ENCODE results near the gene EPHX1.
"Not testable (repeated sequence)": the region's sequence is repeated elsewhere in the genome, so short reads cannot be mapped to it uniquely, and the experiment has no call there.

The EPHX1 gene

GRCh38 chr1:225777583-225778336 lies 32.2 kb upstream of the EPHX1 start, which contains the start of gene SRP9:
TSS of gene SRP9 (plus strand) at chr1:225777826. CDS start at chr1:225777941, 115 bp downstream.
- peak; percentile 98 for DNase-seq

DNA sequence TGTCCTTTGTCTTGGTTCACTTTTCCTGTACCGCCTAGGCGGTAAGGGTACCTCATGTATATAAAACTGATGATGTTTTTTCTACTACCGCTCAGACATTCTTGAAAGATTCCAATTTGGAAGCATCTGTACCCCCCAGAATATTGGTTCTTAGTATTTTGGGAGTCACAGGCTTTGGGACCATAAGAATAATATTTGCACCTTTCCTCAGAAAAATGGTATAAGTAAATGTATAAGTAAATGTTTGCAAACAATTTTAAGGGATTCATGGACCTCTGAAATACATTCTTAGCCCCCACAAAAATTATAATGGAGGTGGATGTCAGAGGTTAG lies 31.6 kb upstream of the EPHX1 start:
- no peak for DNase-seq

GRCh38 chr1:225779165-225779564 lies 30.8 kb upstream of the EPHX1 start:
- not testable (repeated sequence) for DNase-seq

GRCh38 chr1:225780134-225780533 lies 29.8 kb upstream of the EPHX1 start:
- DNase-seq: no peak

DNA sequence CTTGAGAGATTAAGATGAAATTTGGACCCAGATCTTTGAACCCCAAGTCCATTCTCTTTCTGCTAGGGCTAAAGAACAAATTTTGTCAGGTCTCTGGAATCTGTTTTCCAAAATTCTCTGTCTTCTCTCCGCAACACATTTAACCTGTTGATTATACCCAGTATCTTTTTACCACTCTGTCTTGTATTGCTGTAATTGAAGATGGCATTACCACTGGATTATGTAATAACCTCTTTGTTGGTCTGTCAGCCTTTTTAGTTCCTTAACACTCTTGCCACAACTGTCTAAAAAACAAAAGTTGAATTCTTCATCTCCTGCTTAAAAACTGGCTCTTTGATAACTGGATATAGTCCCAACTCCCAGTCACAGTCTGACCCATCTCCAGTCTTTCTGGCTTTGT lies 29.3 kb upstream of the EPHX1 start:
- DNase-seq: peak; percentile 58

DNA sequence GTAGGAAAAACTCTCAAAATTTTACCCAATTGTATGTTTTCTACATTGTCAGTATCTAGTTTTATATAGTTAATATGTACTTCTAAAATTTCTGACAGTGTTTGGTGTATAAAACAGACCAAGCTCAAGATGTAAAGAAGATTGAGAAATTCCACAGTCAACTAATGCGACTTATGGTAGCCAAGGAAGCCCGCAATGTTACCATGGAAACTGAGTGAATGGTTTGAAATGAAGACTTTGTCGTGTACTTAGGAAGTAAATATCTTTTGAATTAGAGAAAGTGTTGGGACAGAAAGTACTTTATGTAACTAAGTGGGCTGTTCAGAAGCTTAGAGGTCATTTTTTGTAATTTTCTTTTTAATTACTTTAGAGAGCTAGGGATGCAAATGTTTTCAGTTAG lies 20.8 kb upstream of the EPHX1 start:
- DNase-seq: not testable (repeated sequence)

GRCh38 chr1:225794954-225795353 lies 15.0 kb upstream of the EPHX1 start:
- no peak for DNase-seq

GRCh38 chr1:225796097-225796496 lies 13.8 kb upstream of the EPHX1 start:
- not testable (repeated sequence) for DNase-seq

DNA sequence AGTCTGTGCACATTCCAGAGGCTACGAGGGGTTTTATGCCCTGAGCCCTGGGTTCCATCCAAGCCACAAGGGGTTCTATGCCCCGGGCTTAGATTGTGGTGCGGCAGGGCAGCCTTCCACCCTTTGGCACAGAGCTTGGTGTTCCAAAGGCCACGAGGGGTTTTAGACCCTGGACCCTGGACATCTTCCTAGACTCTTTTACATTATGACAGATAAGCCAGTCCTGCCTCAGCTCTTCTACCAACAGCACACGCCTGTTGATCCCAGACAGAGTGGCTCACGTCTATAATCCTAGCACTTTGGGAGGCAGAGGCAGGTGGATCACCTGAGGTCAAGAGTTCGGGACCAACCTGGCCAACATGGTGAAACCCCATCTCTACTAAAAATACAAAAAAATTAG lies 8.8 kb upstream of the EPHX1 start:
- not testable (repeated sequence) for DNase-seq

GRCh38 chr1:225806249-225806648 lies 3.7 kb upstream of the EPHX1 start:
- DNase-seq: no peak

GRCh38 chr1:225806736-225807135 lies 3.2 kb upstream of the EPHX1 start:
- not testable (repeated sequence) for DNase-seq

GRCh38 chr1:225808136-225808535 lies 1.8 kb upstream of the EPHX1 start:
- DNase-seq: no peak

DNA sequence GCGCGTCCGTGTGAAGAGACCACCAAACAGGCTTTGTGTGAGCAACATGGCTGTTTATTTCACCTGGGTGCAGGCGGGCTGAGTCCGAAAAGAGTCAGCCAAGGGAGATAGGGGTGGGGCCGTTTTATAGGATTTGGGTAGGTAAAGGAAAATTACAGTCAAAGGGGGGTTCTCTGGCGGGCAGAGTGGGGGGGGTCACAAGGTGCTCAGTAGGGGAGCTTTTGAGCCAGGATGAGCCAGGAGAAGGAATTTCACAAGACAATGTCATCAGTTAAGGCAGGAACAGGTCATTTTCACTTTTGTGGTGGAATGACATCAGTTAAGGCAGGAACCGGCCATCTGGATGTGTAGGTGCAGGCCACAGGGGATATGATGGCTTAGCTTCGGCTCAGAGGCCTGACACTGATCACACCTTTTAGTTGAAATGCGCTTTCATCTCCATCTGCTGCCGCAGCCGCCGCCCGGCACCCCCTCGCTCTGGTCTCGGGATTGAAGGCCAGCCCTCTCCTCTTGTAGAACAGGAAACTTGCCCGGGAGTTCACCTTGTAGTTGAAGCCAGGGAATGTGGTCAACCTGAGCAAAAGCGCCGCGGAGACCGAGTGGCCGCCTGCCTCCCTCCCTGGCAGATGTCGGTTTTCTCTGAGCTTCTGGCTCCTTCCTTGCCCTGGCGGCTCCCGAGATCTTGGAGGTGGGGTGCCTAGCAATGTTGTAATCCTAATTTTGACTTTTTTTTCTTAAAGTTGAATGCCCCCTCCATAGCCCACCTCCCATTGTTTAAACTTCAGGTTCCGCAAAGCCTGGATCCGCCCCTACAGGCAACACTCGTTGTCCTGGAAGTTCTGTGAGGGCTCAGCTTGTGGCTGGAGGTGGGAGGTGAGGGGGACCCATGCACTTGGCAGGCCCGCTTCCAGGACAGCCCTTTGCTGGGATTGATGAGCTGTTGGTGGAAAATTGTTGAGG lies 935 bp downstream of the EPHX1 start:
- not testable (repeated sequence) for DNase-seq

GRCh38 chr1:225811622-225812487 lies 1.9 kb downstream of the EPHX1 start:
- DNase-seq: peak; percentile 3

DNA sequence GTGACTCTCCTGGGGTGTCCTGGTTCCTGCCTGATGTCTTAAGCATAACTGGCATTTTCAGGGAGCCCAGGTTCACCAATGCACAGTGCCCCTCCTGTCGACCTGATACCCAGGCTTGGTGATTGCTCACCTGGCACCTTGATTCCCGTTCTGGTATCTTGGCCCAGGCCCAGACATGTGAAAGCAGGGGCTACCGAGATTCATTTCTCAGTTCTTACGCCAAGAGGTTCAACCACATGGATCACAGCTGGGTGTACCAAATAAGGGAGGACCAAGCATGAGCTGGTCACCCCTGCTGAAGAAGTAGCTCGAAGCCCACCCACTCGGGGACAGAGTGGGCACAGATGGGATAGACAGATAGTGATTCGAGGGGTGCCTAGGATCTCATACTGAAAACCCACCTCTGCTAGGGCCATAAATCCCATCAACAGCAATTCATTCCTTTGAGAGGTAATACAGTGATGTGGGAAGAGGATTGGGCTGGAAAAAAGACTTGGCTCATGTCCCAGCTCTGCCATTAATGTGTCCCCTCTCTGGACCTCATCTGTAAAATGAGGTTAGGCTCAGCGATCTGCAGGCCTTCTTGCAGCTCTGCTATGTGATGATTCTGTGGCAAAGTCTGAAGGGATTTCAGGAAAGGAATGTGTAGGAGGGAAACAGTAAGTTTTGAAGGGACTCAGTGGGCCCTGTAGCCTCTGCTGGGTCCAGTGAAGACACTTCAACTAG lies 2.7 kb downstream of the EPHX1 start:
- no peak for DNase-seq

GRCh38 chr1:225813214-225813964 lies 3.5 kb downstream of the EPHX1 start:
- peak; percentile 89 for DNase-seq

- no peak for DNase-seq
Measured at GRCh38 chr1:225814381-225814780, 4.5 kb downstream of the EPHX1 start.

DNA sequence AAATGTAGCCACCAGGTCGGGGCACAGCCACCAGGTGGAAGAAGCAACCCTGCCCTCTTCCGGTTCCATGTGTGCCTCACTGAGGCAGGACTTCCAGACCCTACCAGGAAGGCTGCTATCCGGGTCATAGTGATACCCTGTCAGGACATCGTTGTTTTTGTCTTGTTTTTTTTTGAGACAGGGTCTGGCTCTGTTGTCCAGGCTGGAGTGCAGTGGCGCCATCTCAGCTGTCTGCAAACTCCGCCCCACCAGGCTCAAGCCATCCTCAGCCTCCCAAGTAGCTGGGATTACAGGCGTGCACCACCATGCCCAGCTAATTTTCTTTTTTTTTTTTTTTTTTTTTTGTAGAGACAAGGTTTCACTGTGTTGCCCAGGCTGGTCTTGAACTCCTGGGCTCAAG lies 5.2 kb downstream of the EPHX1 start:
- not testable (repeated sequence) for DNase-seq

DNA sequence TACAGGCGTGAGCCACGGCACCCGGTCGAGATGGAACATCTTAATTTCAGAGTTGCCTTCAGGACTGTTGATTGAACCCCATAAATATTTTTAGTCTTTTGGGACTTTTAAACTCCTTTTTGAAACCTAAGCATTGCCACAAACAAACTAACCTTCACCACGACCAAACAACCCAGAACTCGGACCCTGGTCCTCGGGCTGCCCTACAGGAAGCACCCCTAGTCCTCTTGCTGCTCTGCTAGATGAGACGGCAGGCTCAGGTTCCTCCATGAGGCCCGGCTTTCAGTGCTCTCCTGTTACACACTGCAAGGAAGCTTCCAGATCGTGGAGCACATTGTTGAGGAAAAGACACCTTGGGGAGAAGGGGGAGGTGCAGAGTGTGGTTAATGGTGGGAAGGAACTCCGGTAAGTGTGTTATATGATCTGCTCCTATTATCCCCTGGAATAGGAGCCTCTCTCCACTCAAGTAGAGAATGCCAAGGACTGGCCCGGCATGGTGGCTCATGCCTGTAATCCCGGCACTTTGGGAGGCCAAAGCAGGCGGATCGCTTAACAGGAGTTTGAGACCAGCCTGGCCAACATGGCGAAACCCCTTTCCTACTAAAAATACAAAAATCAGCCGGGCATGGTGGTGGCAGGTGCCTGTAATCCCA lies 5.7 kb downstream of the EPHX1 start:
- no peak for DNase-seq

DNA sequence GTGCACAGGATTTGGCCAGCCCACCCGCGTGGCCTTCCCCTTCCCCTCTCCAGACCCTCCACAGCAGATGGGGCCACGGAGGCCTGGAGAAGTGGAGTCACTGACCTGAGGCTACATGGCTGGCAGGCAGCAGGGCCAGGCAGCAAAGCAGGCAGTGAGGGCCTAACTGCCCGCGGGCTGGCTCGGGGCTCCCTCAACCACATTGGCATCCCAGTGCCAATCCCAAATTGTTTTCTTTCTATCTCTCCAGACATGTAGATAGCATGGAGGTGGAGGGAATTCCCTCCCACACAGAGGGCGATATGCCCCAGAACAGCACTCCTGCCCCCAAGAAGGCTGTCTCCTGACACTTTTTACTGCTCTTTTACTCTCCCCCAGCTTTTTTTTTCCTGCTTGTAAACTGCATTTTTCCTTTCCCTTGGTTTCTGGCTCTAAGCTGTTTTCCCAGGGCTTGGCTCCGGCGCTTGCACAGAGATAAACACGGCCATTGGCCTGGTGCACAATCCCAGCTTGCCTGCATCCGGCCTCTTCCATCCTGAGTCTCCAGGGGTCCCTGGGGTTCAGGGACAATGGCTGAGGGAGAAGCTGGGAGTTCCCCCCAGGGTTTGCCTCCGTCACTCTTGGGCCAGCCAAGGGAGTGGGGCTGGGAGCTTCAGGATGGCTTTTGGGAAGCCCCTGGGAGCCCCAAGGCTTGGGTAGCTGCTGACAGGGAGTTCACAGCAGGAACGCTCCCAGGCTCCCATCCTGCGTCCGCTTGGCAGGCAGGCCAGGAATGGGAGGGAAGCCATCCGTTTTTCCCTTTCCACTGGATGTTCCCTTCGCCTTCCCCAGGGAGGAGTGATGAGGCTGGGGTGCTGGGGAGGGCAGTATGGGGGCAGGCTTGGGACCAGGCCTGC lies 7.0 kb downstream of the EPHX1 start:
- no peak for DNase-seq

All from MV-4-11 (cell line).